HG02763 (cell line): ENCODE results near the gene PTGDR2.

ENCODE experiments used
- ATAC-seq: cut with Tn5 transposase; IDR thresholded peaks from one replicate; pipeline ENCODE4 v1.9.1; 2021; ENCODE audit warnings: mild to moderate bottlenecking, moderate library complexity; ENCODE audit not compliant: unreplicated experiment

The PTGDR2 gene

DNA sequence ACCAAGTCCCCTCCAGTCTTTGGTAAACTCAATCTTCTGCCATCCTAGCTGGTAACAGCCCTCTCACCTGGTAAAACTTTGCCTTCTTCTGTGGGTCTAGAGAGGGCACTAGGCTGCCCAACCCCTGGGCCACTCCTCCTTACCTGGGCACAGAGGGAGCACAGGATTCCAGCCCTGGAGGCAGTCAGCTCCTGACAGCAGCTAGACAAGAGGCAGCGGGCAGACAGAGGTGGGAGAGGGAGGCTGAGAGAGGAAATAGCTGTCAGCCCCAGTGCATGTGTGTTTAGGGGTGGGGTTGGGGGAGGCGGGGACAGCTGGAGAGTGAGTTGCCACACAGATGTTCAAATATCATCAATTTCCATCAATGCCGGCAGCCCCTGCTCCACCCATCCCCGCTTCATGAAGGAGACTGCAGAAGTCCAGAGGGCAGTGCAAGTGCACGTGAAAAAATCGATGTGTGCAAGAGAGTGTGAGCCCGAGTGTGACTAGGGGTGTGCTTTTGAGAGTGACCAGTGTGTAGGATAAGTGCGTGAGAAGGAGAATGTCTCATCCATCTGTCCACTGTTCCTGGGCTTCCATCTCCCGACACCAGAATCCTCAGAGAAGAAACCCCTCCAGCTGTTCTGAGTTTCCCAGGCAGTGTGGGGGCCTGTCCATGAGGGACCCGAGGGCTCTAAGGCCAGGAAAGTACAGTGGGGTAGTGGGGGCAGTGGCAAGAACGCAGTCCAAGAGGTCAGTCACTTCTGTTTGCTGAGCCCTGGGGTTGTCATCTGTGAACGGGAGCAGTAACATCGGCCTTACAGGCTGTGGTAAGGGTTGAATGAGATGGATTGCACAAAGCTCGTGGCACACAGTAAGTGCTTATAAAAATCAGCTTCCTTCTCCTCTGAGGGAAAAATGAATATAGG, at the start of gene PTGDR2:
TSS of gene PTGDR2 (minus strand) at position 225 of the 908 bp plus-strand sequence. CDS start 2,228 bp downstream, outside the sequence.
- no peak for ATAC-seq

DNA sequence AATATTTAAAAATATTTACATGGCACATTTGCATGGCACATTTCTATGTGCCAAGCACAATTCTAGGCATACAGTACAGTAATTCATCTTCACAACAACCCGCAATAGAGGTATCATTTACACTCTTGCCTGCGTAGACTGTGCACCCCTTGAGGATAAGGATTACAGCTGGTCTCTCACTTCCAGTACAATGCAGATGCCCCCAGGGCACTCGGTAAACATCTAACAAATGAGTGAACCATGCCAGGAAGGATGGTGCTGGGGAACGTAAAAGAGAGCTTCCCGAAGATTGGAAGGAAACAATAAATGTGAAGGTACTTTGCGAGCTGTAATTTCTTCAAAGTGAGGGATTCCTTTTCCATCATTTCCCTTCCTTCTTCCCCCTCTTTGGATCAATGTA, 49.3 kb upstream of the PTGDR2 start:
- no peak for ATAC-seq

DNA sequence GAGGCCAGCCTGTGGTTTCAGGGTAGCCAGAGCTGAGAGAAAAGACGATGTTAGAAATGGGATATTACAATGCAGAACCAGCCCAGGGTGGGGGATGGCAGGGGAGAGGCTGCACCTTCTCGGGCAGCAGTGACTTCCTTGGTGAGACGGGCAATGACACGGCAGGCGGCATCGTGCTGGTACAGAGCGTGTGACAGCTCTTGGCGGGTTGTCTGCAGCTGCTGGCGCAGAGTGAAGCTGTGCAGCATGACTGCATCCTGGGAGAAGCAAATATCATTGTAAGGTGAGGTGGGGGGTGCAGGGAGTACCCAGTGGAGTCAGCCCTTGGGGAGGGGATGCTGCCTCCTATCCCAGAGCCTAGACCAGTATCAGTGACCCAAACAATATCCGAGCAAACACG, 46.9 kb upstream of the PTGDR2 start:
- ATAC-seq = no peak

DNA sequence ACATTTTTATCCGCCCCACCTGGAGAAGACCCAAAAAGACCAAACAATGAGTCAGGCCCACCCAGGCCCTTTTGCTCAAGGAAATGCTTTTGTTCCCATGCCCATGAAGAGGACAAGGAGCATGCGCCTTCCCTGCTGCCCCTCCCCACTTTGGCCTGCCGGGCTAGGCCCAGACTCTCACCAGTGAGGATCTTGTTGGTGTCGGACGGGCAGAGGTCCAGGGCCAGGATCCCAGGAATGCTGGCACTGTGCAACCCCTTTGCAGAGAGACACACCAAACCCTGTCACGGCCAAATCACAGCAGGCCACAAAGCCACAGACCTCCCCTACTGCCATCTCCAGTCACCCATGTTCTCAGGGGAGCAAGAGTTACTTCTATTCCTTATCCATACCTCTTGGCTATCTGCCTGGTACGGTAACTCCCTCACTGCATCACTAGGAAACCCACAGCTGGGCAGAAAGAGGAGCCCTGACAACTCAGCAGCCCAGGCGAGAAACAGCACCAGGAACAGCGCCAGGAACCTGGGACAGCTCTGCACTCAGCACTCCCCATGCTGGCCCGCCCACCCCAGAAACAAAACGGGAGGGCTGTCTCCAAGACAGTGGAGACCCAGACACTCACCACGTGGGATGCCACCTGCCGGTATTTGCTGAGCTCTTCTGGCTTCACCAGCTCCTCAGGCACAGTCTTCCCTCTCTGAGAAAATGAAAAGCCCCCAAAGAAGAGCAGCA, 45.1 kb upstream of the PTGDR2 start:
- no peak for ATAC-seq

DNA sequence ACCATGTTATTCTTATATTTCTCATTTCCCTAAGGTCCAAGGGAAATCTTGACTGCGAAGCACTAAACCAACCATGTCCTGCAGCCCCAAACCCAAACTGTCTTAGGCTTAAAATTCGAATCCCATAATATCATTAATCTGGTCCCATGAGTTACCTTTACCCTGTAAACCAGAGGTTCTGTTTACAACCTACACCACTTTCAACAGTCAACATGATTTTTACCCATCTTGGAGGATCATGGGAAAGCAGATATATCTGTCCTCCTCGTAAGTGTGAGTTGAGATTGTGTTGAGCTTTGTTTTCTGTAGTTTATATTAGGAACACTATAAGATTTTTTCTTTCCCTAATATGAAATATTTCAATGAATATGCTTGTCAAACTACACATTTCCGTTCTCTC, 44.2 kb upstream of the PTGDR2 start:
- ATAC-seq = no peak

DNA sequence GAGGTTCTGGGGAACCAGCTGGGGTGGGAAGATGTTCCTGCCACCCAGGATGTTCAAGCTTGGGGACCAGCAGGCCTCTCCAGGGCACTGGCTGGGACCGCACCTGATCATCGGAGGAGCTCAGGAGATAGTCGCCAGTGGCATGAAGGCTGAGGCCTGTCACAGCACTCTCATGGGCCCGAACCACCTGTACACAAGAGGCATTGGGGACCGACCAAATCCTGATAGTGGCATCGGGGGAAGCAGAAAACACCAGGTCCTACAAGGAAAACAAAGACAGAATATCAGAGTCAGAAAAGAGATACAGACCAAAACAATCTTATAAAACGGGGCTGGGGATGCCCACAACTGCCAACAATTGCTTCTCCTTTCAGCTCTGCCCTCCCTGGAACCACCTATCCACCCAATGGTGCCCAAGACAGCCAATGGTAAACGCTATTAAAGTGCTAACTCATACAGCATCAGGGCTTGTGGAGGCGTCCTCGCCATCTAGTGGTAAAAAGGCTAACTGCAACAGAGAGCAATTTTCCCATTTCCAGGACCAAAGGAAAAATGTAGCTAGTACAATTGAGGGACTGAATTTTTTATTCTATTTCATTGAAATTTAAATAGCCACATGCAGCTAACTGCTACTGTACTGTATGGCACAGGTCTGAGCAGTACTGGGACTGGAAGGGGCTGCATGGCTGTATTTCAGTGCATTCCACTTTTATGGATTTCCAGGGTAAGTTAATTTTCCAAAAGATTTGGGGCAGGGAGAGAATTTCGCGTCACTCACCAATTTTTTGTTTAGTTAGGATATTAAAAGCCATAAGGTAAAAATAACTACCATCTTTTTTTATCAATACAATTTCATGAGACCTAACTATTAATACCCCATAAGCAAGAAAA, 43.5 kb upstream of the PTGDR2 start:
- no peak for ATAC-seq

DNA sequence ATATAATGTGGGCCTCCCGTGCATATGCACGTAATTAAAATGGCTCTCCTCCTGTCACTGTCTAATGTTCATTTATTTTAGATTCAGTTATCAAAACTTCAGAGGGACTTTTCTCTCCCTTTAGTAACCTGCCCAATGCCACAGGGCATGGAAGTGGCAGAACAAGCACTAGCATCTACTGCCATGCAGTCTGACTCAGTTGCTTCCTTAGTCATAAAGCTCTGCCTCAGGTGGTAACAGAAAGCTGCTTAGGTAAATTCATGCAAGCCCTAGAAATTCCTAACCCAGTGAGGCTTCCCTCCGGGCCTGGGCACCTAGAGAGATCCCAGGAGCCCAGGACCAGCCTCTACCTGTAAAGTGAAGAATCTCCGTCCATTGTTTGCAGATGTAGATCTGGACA, 41.7 kb upstream of the PTGDR2 start:
- no peak for ATAC-seq

DNA sequence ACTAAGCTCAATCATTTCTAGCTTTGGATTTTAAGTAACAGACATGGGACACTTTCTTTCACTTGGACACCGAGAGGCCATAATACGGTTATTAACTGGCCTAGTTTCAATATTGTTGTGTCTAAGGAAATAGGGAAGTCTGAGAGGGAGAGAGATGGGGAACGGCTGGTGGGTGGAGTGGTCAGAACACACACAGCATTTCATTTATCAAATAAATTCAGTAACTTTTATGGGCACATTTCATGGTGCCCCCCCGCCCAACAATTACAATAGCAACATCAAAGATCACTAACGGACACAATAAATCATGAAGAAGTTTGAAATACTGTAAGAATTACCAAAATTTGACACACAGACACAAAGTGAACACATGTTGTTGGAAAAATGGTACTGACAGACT, 39.9 kb upstream of the PTGDR2 start:
- ATAC-seq = no peak

DNA sequence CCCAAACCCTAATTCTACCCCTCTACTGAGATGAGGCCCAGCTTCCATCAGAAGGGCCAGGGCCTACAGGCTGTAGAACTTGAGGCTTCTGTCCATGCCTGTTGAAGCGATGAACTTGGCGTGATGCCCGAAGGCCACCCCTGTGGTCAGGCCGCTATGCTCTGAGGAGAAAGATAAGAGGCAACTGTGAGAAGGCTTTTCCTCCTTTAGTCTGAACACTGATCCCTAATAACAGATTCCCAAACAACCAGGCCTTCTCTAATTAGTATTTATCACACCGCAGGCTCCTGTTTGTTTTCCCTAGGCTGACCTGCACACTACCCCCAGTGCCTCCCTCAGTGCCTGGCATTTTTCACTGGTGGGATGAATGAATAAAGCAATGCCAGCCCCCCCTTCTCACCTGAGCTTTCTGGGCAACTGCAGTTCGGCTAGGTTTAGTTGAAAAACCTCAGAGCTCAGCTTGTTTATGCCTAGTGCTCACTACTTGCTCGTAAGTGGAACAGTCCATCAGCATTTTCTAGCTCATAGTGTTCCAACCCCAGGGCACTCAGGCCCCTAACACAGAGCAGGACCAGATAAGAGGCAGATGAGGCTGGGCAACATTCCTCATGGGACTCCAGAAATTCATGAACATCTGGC, 35.5 kb upstream of the PTGDR2 start:
- no peak for ATAC-seq

DNA sequence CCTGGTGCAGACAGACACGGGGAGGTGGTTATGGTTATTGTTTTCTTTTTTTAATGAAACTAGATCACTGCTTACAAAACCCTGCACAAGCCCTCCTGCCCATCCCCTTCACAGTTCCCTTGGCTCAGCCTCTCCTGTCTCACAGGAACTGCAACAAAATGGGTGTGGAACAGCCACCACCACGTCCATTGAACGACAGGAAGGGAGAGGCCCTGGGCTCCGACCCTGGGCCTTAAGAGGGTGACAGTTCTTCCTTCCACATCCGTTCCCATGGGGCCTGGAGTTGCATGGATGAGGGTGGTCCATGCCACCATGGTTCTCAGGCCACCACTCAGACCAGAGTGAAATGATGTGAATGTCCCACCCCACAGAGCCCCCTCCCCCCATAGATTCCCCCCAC, 34.9 kb upstream of the PTGDR2 start:
- ATAC-seq = no peak

DNA sequence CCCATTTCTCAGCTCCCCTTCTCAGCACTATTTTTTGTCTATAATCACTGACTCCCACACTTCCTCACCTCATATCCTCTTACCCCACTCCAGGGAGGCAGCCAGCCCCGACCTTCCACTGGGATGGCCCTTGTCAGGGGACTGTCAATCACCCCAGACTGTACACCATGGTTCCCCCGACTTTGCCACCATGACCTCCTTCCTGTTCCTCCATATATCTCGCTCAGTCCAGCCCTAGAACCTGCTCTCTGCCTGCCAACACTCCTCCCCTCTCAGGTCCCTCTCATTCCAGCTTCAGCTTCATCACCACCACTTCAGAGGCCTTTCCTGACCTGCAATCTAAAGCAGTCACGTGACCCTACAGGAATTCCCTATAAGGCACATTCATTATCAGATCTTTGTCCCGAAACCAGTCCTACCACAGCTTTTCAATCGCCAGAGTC, 34.1 kb upstream of the PTGDR2 start:
- no peak for ATAC-seq

DNA sequence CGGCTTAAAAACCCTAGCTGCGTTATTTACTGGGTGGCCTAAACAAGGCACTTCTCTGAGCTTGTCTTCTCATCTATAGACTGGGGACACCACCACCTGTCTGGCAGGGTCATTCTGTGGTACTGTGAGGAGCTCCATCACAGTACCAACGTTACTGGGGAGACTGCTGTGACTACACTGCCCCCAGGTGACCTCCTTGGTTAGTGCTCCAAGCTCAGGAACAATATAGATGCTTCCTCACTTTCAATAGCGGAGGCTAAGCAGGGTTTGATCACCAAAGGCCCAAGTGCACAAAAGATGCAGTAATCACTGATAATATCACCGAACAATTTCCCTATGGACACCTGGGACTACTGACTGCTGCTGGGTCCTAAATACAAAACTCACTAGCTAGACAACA, 31.8 kb upstream of the PTGDR2 start:
- no peak for ATAC-seq

DNA sequence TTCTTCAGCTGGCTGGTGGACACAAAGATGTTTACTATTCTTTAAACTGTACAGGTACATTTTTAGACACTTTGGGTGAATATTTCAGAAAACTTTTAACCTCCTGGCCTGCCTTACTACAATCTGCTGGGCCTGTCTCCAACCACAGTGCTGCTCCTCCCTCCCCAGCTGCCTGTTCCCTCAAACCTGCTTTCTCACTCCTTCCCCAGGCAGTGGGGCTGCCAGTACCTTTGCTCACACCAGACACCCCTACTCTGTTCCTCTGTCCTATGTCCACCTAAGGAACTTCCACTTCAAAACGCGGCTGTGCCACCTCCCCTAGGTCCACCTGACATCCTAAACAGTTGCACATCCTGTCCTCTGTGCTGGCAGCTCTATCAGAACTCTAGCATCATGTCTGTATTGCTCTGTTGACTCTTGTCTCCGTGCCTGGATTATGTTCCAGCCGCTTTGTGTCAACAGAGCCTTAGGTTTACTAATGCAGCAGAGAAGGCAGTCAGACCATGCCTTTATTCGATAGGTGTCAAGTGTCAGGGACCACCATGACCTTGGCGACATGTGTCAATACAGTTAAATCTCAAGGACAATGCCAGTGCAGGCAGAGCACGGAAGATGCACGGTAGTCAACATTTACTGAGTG, 25.0 kb upstream of the PTGDR2 start:
- no peak for ATAC-seq

DNA sequence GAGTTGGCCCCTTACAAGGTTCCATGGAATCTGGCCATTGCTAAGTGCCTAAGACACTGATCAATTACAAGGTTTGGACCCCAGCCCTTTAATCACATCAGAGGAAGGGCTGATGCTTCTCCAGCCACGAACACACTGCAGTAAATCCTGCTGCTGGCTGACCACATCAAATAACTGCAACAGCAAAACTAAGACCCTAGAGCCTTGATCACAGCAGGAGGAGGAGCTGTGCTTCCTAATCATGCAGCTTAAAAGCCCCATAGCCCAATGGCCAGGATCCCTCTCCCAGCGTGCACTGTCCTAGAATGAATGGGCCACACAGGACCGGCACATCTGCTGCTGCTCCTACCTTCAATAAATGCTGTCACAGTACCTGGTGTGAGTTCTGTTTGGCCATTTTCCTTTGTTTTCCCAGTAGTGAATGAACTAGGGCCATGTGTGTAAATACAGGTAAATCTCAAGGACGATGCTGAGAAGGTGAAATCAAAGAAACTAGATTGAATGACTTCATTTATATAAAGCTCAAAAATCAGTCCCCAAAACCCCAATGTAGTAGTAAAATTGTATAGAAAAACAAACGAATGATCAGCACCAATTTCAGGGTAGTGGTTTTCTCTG, 24.3 kb upstream of the PTGDR2 start:
- no peak for ATAC-seq

DNA sequence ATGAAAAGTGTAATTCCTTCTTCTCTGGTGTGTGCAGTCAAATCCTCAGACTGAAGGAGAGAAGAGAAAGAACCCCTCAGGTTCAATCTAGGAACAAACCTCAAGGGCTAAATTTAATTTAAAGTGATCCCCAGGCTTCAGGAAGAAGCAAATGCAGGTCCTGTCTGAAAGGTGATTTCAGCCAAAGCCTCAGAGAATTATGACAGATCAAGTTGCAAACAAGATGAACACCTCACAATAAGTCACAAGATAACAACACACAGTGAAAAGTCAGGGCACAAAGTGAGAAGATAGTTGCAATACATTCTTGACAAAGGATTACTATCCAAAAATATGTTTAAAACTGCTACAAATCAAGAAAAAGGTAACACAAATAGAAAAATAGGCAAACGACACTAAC, 23.4 kb upstream of the PTGDR2 start:
- no peak for ATAC-seq

DNA sequence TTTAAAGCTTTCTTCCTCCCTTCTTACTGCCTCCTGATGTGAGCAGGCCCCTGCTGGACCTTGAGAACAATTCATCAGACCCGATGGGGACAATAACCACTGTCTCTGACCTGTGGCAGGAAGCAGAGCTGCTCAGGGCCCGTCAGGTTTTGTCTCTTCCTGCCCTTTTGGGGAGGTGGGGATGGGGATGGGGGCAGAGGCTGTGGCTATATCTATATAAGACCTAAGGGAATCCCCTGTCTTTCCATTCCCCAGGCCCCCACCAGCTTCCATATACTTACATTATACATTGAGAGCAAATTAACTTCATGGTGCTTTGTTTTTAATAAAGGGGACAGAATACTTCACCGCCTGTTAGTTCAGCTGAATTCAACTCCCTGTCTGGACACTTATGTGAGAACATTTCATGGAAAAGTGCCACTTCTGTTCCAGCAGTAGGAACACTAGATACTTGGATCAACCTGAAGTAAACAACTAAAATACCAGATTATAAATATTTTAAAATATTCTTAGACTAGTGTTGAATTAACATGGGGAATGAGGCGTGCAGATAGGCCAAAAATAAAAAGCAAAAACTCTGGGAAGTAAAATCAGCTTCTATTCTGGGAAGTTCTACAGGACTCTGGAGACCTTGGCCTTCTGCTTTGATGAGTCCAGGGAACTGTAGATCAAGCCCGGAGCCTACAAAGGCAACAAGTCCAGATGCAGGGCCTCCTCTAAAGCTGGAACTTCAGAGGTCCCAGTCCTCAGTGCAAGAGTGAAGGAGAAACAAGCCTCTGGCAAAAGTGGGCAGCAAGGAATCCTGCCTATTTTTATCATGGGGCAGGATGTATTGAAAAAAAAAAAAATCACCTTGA, 22.7 kb upstream of the PTGDR2 start:
- ATAC-seq = no peak

DNA sequence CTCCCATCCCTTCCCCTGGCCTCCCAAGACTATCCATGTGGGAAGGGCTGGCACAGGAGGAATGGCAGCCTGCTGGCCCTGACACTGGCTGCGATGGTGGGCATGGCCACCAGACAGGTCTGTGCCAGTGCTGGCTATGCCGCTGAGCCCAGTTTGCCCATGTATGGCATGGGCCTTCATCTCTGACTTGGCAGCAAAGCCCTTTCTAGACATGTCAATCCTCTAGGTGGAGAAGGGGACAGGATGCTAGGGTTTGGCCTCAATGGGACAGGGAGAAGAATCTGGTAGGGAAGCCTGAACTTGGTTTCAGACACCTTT, 20.4 kb upstream of the PTGDR2 start:
- no peak for ATAC-seq

DNA sequence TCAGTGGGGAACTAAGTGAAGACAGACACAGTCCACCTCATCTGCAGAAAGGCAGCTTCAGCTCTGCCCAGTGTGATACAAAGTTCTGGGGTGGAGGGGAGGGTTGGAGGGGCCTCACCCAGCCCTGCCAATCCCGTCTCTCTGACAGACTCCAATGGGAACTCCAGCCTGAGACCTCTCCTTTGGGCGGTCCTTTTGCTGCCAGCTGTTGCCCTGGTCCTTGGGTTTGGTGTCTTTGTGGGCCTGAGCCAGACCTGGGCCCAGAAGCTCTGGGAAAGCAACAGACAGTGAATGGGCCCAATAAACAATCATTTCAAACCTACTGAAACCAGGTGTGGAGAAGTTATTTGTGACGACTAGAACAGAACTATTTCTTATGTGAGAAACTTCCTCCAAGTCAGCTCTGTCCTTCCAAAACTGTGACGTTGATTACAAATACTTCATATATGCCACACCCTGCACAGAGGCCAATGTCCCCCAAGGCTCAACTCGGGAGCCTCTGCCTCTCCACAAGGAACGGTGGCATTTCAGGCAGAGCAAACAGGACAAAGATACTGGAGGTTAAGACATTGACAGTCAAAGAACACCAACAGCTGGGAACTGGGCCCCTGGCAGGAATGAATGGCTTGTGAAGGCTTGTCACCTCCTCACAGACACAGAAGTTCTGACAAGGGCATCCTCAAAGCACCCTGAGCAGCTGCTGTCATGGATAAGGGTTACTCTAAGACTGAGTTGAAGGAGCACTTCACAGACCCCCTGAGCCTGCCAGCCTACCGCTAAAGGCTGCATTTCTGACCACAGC, 19.8 kb upstream of the PTGDR2 start:
- ATAC-seq = no peak
